K562 (cell line): Measurements from ENCODE around the gene PFKP. TPM values are rescaled to one million over a fixed set of nuclear protein-coding genes. Genes with fewer than 3 reads are reported as not detected.

Experiments
- CCAR2 ChIP-seq: fragments of 200-400 bp; formaldehyde crosslinking; IDR thresholded peaks from 2 replicates; pipeline ENCODE4 v1.6.1; 2017; ENCODE audit warnings: mild to moderate bottlenecking, low read depth, low read length
- CCNT2 ChIP-seq: IDR thresholded peaks from 2 replicates; pipeline ENCODE4 v1.6.1; 2011; ENCODE audit warnings: borderline replicate concordance, low read depth, mild to moderate bottlenecking, moderate library complexity, mixed read lengths, low read length; ENCODE audit not compliant: insufficient read length; ENCODE audit errors: extremely low read depth
- DNMT1 ChIP-seq: fragments of 450-650 bp; IDR thresholded peaks from 2 replicates; pipeline ENCODE4 v1.6.1; 2016; ENCODE audit warnings: antibody characterized with exemption, mild to moderate bottlenecking
- EZH2 ChIP-seq: IDR thresholded peaks from 2 replicates; pipeline ENCODE4 v1.6.1; 2012; ENCODE audit warnings: low read depth, mild to moderate bottlenecking, inconsistent platforms, low read length, borderline replicate concordance
- HNRNPLL ChIP-seq: fragments of 200-400 bp; formaldehyde crosslinking; IDR thresholded peaks from 2 replicates; pipeline ENCODE4 v1.6.1; 2017; ENCODE audit warnings: low read length, low read depth, mild to moderate bottlenecking; ENCODE audit not compliant: poor library complexity, severe bottlenecking
- HSF4 ChIP-seq: fragments of 250-450 bp; sonication (Bioruptor Pico); IDR thresholded peaks from 2 replicates; pipeline ENCODE4 v2.1.2; 2022; ENCODE audit warnings: mild to moderate bottlenecking, moderate library complexity, borderline replicate concordance
- L3MBTL2 ChIP-seq: fragments of 450-650 bp; IDR thresholded peaks from 2 replicates; pipeline ENCODE4 v1.6.1; 2016; ENCODE audit warnings: mild to moderate bottlenecking, moderate library complexity
- MTA3 ChIP-seq: fragments of 450-650 bp; formaldehyde crosslinking; IDR thresholded peaks from 2 replicates; pipeline ENCODE4 v1.6.1; 2017; ENCODE audit warnings: mild to moderate bottlenecking, borderline replicate concordance
- NR2C2 ChIP-seq, 2 experiments: fragments of 200-800 bp in 1 of 2; sonication (Bioruptor generic) in 1 of 2; sonication (generic) in 1 of 2; formaldehyde crosslinking in 1 of 2; IDR thresholded peaks; 2 replicates each; pipeline versions ENCODE4 v1.6.1 to v1.8.0; 2016 to 2022; ENCODE audit warnings: mild to moderate bottlenecking in 1 of 2, missing compliant biosample characterization in 1 of 2, missing genetic modification characterization in 1 of 2, missing genetic modification reagents in 1 of 2
- PCBP1 ChIP-seq: fragments of 200-400 bp; formaldehyde crosslinking; IDR thresholded peaks from 2 replicates; pipeline ENCODE4 v1.6.1; 2018; ENCODE audit warnings: mild to moderate bottlenecking, low read depth, low read length; ENCODE audit not compliant: poor library complexity, severe bottlenecking
- SPI1 ChIP-seq: IDR thresholded peaks from 2 replicates; pipeline ENCODE4 v1.6.1; 2011; ENCODE audit warnings: low read depth, low read length, control low read depth, borderline replicate concordance
- SRSF3 ChIP-seq: fragments of 200-400 bp; formaldehyde crosslinking; IDR thresholded peaks from 2 replicates; pipeline ENCODE4 v1.6.1; 2016; ENCODE audit warnings: mild to moderate bottlenecking, low read length, moderate library complexity; ENCODE audit not compliant: insufficient read depth
- SUPT5H ChIP-seq: fragments of 450-650 bp; IDR thresholded peaks from 2 replicates; pipeline ENCODE4 v1.6.1; 2016
- TAF1 ChIP-seq: IDR thresholded peaks from 2 replicates; pipeline ENCODE4 v1.6.1; 2011; ENCODE audit warnings: mild to moderate bottlenecking, low read length, moderate library complexity; ENCODE audit not compliant: insufficient read depth, control insufficient read depth, severe bottlenecking; ENCODE audit errors: extremely low read depth
- TBP ChIP-seq: optimal IDR thresholded peaks from 2 replicates; pipeline ENCODE3; 2011; ENCODE audit warnings: low read depth, low read length, improper control_type of control experiment
- YY1 ChIP-seq, 3 experiments: IDR thresholded peaks; 2 replicates each; pipeline ENCODE4 v1.6.1; 2011; ENCODE audit warnings: low read length in 2 of 3, mild to moderate bottlenecking in 2 of 3, moderate library complexity in 2 of 3, borderline replicate concordance in 1 of 3, control low read depth in 1 of 3, low read depth in 1 of 3; ENCODE audit not compliant: insufficient read depth in 3 of 3, insufficient replicate concordance in 2 of 3, control insufficient read depth in 1 of 3, insufficient read length in 1 of 3; ENCODE audit errors: extremely low read depth in 1 of 3
- ZNF253 ChIP-seq: fragments of 250-450 bp; sonication (Bioruptor Pico); conservative IDR thresholded peaks from 2 replicates; pipeline ENCODE4 v1.6.1; 2021; ENCODE audit warnings: mild to moderate bottlenecking
- ZNF609 ChIP-seq: sonication (generic); formaldehyde crosslinking; IDR thresholded peaks from 2 replicates; pipeline ENCODE4 v1.8.1; 2023; ENCODE audit warnings: missing genetic modification reagents, mild to moderate bottlenecking, borderline replicate concordance
- ZNF717 ChIP-seq: fragments of 250-450 bp; sonication (Bioruptor Pico); IDR thresholded peaks from 2 replicates; pipeline ENCODE4 v1.5.0; 2021
- ZNF740 ChIP-seq, 3 experiments: fragments of 200-800 bp in 1 of 3; sonication (Bioruptor generic) in 1 of 3; sonication (generic) in 1 of 3; formaldehyde crosslinking in 1 of 3; IDR thresholded peaks; 2 replicates each; pipeline versions ENCODE4 v1.6.1 to v1.8.0; 2016 to 2022; ENCODE audit warnings: mild to moderate bottlenecking in 2 of 3, missing compliant biosample characterization in 2 of 3, missing genetic modification characterization in 2 of 3, missing genetic modification reagents in 1 of 3
- polyA plus RNA-seq, 8 experiments: library from polyadenylated mRNA; depleted of rRNA in 4 of 8; stranded (reverse) in 5 of 8; unstranded in 3 of 8; fragments of >200 nt; fragmentation: Nextera tagmentation in 2 of 8; fragmentation: Illumina TruSeq in 1 of 8; extraction: Ambion mirVana in 2 of 8; extraction: Trizol in 1 of 8; gene quantifications; 2 replicates each; pipeline versions ENCODE4 v1.2.1 to v1.2.3, GENCODE V29; 2011 to 2014; ENCODE audit warnings: inconsistent platforms in 1 of 8, missing spikeins in 1 of 8
- total RNA-seq, 7 experiments: library from RNA; depleted of rRNA in 6 of 7; stranded (reverse); fragments of >200 nt in 6 of 7; fragmentation: Illumina TruSeq in 2 of 7; extraction: Trizol in 2 of 7; gene quantifications; 2 replicates each; pipeline versions ENCODE4 v1.2.1 to v1.2.3, GENCODE V29; 2011 to 2021; ENCODE audit warnings: low replicate concordance in 1 of 7

PFKP gene
- total and polyA plus RNA-seq, 9 of the 15 experiments (the other 6 are each of a cell fraction or from before 2014, with no cell fraction given), result 23.5 to 116 (median 62.1) TPM

DNA sequence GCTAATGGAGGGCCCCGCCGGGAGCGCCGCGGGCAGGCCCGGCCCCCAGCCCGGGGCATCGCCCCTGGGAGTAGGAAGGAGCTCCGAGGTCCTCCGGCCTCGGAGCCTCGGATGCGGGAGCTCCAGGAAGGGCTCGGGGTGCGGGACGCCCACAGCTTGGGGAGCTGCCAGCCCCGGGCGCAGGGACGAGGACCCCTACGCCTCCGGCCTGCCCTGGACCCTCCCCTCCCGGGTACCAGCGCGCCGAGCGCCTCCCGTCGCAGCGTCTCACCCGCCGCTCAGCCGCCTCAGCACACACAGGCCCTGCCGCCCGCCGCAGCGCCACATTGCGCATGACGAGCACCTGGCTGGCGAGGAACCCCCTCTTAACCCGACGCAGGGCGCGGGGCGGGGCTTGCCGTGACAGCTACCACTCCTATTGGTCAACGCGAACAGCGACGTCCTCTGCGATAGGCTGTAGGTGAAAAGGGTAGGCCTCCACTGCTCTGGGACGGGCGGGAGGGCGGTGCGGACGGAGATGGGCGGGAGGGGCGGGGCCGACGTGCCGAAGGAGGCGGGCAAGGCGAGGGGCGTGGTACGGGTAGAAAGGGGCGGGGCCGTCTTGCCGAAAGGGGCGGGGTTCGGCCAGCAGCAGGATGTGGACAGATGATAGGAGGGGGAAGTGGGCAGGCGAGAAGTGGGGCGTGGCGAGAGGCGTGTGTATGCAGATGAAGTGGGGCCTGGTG is 105.3 kb downstream of the PFKP start, which contains the start of gene PITRM1 (continued):
- TF ChIP-seq ZNF609 (CRISPR knock-in tag) (no peak), EZH2 (no peak), ZNF717 (CRISPR knock-in tag) (no peak), HNRNPLL (peak; percentile 36), MTA3 (peak; percentile 86), HSF4 (CRISPR knock-in tag) (no peak), TBP (peak; percentile 97), DNMT1 (no peak), SPI1 (peak; percentile 85), NR2C2 (CRISPR knock-in tag; IDR thresholded peaks at IDR 0.05) (peak; percentile 45; the same call in 1 of the 2 replicates), NR2C2 (tag; IDR thresholded peaks at IDR 0.05) (peak; percentile 92), CCAR2 (no peak), CCNT2 (peak; percentile 38), SRSF3 (no peak), ZNF253 (CRISPR knock-in tag) (no peak), SUPT5H (peak; percentile 93), TAF1 (peak; percentile 71), YY1 (IDR thresholded peaks at IDR 0.05; ENCODE audit: borderline replicate concordance in 1 of 3, control insufficient read depth in 1 of 3, extremely low read depth in 1 of 3, insufficient read depth in 3 of 3, insufficient read length in 1 of 3, insufficient replicate concordance in 2 of 3, low read depth in 1 of 3, low read length in 2 of 3) (peak in 2 of 3 experiments; percentile 51 to 77), PCBP1 (peak; percentile 3), L3MBTL2 (peak; percentile 70; the same call in 1 of the 2 replicates), ZNF740 (CRISPR knock-in tag; IDR thresholded peaks at IDR 0.05) (peak; percentile 17; the same call in 1 of the 2 replicates), ZNF740 (tag; IDR thresholded peaks at IDR 0.05) (no peak)
